Measurements from ENCODE around the gene VAPA.

VAPA gene

DNA sequence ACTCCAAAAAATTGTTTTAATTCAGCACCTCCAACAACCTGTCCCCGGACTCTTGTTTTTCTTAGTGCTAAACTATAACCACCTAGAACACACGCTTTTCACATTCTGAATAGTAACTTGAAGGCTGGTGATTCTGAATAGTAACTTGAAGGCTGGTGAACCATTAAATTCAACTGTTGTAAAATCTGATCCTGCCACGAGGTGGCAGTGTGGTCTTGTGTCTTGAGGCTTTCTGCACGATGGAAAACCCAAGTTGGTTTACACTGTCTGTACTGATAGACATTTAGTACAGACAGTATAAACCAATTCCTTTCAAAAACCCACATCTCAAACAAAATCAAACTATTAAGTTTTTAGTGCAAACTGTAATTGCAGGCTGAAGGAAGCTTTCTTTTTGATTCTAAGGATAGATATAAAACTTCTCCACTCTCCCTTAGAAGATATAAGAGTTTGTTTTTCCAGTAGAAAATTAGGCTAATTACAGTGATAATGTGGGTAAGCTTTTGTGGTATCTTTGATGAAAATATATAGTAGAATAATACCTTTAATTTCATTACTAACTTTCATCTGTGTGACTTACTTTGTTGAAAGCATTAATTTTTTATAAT lies 57.6 kb downstream of the VAPA start:
- peak; percentile 40 to 52 for DNase-seq (ENCODE audit: low read depth in 2 of 2)

DNA sequence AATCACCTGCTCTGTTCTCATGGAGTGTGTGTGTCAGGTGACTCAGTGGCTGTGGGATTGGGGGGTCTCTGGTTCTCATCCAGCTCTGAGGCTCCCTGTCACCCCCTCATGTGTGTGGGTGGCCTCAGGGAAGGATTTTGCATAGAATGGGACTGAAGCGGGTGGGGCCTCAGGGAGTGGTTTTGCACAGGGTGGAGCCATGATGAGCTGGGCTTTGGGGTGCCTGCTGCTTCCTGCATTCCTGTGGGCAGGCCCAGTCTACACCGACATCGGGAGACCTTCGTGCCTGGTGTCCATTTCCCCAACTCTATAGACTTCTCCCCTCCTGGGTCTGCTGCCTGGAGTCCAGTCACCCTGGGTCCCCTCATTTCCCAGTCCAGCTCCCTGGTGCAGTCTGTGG lies 59.7 kb downstream of the VAPA start:
- no peak for DNase-seq (ENCODE audit: low read depth in 2 of 2)

DNA sequence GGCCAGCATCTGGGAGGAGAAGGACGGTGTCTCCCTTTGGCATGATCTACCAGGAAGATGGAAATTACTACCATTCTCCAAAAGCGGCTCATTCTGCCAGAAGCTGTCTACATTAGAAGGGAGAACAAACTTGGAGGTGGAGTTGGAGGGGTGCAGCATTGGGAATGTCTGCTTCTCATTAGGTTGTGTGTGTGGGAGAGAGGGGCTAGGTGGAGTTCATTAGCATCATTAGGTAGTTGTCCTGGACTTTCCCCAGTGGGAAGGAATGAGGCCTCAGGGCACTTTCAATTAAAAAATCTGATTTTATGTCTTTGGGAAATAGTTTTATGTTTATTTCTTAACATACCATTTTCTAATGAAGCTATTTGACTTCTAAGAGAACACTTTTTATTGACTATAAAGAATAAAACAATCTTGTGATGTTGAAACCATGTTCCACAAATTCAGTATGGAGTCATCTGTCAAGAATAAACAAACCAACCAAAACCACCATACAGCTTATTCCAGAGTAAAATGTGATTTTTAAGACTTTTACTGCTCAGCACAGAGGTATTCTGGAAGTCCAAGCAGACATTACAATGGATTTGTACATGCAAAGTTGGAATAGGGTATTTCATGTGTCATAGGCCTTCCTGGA lies 60.6 kb downstream of the VAPA start:
- no peak for DNase-seq (ENCODE audit: low read depth in 2 of 2)

DNA sequence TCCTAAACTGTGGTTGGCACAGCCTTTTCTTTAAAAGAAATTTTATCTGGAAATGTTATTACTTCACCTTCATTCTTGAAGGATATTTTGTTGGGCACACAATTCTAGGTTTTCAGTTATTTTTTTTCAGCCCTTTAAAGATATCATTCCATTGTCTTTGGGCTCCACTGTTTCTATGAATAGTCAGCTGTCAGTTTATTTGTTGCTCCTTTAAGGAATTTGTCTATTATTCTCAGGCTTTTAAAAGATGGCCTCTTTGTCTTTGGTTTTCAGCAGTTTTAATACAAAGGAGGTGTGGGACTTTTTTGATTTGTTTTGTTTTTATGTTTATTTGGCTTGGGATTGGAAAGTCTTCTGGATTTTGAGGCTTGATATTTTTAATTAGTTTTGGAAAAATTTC lies 61.8 kb downstream of the VAPA start:
- no peak for DNase-seq (ENCODE audit: low read depth in 2 of 2)

DNA sequence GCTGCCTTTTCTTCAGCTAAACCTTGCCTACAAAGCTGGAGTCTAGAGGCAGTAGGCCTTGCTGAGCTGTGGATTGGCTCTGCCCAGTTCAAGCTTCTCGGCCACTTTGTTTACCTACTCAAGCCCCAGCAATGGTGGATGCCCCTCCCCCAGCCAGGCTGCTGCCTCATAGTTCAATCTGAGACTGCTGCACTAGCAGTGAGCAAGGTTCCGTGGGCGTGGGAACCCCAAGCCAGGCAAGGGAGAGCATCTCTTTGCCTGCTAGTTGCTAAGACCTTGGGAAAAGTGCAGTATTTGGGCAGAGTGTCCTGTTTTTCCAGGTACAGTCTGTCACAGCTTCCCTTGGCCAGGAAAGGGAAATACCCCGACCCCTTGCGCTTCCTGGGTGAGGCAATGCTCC lies 68.9 kb downstream of the VAPA start:
- DNase-seq (ENCODE audit: low read depth in 2 of 2): no peak

DNA sequence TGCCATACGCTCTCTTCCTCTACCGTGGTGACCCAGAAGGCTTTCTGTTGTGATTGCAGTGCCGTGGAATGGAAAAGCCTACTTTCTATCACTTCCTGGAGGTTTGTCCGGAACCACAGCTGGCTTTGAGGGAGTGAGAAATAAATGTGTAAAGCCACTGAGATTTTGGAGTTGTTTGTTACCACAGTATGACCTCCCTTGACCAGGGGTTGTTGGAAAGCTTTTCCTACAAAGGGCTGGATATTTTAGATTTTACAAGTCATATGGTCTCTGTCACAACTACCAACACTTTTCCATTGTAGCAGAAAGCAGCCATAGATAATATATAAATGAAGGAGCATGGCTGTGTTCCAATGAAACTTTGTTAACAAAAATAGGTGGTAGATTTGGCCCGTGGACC lies 70.3 kb downstream of the VAPA start:
- DNase-seq (ENCODE audit: low read depth in 2 of 2): no peak

DNA sequence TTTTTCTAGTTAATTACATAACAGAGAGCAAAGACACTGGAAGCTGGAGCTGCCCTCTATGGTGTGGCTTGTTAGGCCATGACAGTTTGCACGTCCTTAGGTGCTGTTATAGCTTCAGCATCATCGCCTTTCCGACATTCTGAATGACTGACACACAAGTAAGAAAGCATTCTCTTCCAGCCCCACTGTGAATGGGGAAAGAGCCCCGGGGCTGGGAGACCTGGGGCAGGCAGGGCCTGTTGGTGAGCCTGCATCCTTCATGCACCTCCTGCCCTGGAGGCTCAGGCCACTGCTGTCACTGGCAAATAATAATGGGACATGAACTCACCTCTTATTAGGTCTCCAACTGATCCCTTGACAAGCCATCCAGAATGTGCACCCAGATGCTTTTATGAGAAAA lies 71.8 kb downstream of the VAPA start:
- DNase-seq (ENCODE audit: low read depth in 2 of 2): no peak

DNA sequence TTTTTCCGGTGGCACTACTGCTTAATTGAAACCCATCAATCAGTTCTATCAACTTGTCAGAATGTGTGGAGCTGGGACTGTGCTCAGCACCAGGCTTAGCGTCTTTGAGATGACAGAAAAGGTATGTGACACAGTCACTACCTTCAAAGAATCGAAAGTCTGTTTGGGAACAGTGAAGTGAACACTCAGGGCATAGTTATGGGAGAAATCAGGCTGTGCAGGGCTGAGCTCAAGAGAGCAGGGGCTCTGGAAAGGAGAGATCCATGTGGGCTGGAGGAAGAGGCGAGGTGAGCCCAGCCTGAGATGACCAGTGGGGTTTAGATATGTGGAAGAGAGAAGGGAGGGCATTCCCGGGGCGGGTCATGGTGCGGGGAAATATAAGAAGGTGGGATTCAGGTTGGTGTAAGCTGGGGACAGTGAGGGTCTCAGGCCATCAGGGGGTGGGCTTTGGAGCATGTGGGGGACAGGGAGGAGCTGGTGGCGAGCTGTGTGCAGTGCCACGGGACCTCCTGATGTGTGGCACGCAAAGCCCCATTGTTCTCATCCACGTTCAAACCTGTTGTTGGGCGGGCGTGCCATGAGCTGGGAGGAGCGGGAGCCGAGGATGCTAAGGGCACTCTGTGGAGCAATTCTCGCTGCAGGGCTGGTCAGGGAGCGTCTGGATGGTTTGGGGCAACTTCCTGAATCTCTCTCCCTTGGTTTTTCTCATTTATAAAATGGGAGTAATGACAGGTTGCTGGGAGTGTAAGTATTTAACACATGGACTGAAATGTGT lies 72.5 kb downstream of the VAPA start:
- no peak for DNase-seq (ENCODE audit: low read depth in 2 of 2)

DNA sequence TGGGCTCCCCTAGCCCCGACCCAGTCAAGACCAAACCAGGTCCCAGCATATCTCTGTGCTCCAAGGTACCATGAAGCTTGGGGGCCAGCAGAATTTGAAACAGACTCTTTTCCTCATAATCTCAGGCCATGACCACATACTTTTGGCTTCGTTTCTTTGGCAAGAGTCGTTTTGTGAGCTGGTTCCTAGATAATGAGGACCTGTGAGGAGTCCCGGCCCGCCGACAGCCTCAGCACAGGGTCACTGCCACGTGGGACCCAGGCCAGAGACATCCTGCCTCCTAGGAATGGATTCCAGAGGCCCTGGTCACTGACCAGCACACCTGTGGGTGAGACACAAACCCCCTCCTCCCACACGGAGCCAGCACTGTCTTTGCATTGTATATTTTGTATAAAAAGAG lies 73.5 kb downstream of the VAPA start:
- no peak for DNase-seq (ENCODE audit: low read depth in 2 of 2)

DNA sequence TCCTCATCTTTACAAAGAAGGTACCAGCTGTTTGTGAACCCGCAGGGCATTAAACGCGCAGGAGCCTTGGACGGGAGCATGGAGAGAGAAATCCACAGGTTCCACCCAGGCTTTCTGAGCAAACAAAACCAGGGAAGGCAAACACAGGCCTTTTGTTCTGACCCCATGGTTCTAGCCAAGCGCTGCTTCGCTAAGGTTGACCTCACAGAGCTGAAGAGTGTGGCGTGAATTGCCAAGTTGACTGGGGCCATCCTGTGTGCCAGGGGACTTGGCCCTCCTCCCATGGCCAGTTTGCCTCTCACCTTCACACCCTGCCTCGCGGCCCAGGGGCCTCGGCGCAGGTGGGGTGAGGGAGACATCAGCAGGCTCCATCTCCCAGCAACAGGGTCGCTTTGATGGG lies 74.1 kb downstream of the VAPA start:
- no peak for DNase-seq (ENCODE audit: low read depth in 2 of 2)

DNA sequence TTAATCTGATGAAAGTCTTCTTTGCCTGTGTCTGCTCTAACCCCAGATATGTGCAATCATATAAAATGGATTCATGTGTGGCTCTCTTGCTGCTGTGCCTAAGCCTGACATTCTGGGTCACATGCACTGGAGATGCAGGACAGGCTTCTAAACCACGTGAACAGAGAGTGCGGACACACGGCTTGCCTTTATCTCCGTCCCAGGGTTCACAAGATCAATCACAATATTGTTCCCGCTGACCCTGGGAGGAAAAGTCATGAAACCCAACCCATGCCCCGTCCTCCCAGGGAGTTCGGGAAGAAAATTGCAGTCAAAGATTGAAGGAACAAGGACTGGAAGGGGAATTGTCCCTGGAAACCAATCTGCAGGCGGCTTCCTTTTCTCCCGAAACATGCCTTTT lies 74.8 kb downstream of the VAPA start:
- no peak for DNase-seq (ENCODE audit: low read depth in 2 of 2)

DNA sequence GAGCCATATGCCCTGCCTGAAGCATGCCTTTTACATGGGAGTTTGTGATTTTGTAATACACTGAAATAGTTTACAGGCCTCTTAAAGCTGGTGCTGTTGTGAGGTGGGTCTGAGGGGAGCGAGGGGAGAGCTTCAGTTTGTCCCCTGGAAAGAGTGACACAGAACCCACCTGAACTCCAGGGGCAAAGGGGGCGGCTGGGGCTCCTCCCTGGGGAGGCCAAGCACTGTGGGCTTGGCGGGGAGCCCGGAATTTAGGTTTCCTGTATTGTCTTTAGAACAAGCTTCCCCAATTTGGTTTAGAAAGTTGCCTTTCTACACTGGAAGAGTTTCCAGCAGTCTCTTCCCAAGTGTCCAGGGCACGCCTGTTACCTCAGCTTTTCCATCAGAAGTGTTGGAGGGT lies 75.7 kb downstream of the VAPA start:
- DNase-seq (ENCODE audit: low read depth in 2 of 2): no peak

DNA sequence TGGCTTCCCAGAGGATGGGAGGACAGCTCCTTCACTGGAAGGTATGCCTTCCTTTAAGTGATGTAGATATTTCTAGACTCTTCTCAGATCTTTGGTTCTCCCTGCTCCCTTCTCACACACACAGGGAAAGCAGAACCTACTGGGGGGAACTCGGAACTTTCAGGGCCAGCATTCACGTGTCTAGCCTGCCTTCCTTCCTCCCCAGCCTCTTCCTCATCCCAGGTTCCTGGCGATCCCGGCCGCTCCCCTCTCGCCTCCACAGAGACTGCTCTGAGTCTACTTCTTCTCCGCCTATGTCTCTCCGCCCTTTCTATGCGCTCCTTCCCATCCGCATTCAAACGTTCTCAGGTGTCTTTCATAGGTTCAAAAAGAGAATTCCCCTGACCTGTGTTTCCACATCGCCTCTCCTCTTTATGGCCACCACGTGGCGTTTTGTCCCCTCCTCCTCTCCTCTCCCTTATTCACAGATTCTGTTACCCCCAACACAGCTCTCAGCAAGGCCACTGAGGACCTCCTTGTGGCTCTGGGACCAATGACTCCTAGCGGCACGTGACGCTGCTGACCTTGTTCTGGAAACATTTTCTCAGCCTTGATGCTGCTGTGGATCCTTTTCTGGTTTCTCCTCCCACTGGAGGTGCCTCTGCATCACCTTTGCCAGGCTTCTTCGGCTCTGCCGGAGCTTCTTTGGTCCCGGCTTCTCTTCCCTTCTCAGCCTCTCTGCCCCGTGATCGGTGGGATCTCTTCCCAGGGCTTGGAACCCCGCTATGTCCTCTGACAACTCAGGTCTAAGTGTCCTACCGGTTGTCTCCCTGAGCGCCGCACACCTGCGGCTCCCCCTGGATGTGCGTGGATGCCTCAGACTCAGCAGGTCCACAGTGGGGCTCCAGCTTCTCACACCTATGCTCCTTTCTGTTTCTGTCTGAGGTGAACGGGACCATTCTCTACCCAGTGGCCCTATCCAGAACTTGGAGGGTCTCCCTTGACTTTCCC lies 77.5 kb downstream of the VAPA start:
- DNase-seq (ENCODE audit: low read depth in 2 of 2): no peak

DNA sequence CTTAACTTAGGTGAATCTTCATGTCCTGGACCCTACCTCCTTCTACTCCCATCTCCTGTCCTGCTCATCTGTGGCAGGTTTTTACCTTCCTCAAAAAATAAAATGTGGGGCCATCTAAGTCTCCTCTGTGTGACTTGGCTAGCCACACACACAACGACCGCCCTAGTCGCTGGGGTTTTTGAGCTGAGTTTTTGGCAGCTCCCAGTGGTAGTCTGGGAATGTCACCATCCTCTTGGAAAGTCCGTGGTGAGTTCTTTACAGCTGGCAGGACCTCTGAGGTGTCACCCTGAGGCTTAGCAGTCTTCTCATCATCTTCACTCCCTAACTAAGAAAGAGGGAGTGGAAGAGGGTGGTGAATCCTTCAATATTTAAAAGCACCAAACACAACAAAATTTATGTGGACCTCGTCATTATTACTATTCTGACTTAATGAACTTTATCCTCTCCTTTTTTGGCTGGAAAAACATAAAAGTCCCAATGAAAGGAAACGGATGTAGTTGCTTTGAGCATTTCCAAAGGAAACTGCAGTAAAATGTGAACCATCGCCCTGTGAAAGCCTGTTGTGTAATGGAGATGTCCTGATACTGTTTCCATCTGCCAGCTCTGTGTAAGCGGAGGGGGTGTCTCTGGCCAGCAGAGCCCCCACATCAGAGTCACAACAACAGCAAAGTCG lies 78.6 kb downstream of the VAPA start:
- DNase-seq (ENCODE audit: low read depth in 2 of 2): no peak

DNA sequence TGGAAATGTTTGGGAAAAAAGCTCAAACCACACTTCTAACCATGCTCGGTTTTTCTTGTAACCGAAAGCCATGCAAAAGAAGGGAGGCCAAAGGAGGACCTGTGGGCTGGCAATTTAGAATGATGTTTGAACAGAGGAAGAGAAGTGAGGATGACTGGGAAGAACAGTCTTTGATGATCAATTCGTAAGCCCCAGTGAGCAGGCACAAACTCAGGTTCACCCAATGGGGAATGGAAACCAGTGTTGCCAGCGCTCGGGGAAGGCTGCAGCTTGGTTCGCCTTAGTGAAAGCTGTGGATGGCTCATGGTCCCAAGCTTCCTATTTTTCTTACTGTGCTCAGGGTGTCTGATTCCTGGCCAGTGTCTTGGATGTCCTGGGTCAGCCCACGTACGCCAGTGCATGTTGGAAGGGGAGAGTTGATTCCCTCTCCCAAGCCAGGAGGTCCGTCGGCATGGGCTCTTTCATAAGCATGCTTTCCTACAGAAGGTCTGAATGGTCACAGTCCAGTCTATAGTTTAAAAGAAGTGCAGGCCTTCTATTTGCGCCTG lies 79.2 kb downstream of the VAPA start:
- no peak for DNase-seq (ENCODE audit: low read depth in 2 of 2)

DNA sequence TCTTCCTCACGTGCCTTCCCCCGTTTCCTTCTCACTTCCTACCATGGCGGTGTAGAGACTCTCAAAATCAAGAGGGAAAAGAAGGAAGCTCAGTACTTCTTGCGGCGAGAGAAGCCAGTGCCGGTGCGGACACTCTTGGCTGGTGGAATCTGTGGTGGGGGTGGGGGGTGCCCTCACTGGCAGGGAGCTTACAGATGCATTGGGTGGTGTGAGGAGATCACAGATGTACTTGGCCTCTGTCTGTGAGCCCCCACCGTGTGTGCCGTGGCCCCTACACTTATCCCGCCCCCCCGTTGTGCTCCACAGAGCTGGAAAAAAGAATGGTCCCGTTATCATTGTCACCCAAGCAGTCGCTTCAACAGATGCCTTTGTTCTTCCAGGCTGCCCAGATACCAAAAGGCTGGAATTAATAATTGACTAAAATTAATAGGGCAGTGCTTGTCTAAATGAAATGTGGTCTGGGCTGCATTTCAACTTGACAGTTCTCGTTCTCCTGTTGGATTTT lies 79.8 kb downstream of the VAPA start:
- DNase-seq (ENCODE audit: low read depth in 2 of 2): no peak

DNA sequence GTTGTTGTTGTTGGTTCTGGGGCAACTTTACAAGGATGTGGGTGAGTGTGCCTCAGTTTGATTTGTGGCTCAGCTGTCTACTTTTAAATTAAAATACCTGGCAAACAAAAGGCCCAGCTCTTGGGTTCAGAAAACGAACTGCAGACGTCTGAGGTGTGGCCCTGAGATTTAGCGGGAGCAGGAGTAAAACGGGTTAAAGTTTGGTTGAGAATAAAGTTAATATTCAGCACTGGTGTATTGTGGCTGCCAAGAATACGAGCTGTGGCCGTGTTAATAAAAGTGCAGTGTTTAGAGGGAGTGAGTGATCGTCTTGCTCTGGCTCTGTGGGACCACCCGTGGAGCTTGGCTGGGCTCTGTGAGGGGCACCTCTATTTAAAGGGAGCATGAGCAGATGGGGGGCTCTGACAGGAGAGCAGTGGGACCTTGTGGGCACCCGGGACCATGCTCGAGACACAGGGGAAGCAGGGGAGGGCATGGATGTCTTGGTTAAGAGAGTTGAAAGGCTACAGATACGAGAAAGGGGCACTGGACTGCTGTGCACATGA lies 80.3 kb downstream of the VAPA start:
- no peak for DNase-seq (ENCODE audit: low read depth in 2 of 2)

DNA sequence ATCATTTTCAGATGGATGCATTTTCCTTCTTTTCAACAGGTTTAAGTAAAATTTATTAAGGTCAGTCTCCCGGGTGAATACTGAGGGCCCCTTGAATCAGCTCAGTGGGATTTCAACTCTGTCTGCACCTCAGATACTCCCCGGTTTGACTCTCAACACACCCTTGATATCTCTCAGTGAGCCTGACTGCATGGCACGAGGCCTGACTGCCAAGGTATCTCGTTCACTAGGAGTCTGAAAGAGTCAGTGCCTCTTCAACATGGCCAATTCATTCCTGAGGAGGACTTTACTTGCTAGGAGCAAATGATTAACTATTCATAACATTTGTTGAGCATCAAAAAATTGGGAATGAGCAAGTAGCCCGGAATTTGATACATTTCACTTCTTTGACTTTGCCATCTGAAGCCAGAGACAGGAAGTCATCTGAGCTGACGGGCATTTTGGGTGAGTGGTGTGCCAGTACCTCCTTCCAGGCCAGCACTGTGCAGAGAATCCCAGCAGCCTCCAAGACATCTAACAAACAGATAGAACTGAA lies 81.0 kb downstream of the VAPA start:
- no peak for DNase-seq (ENCODE audit: low read depth in 2 of 2)

DNA sequence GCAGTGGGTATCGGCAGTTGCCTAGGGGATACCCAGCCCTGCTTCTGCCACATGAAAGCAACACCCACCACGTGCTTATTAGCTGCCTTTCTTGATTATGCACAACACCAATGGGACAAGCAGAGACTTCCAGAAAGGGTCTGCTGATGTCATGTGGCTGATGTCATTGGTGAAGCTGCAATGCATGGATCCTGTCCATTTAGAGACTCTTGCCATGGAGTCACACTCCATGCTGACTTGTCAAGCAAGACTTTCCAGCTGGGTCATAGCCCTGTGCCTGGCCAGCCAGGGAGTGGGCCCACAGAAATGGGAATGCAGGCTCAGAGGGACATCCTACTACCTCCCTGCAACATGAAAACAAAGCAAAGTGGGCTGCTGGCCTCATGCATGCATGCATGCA lies 81.8 kb downstream of the VAPA start:
- no peak for DNase-seq (ENCODE audit: low read depth in 2 of 2)

DNA sequence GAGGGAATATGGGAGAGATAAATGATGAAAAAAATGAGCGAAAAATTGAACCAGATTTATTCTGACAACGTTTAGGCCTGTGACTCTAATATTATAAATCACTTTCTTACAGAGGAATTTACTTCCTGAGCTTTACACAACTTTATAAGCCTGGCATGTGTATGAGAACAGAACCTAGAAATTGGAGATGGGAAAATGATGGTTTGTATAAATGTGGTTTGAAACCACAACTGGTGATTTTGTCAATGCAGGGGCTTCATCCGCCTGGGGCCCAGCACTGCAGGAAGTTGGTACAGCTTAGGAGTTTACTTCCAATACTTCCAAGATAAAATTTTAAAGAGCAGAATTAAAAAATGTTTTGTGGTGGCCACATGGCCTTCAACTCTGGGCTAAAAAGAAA lies 82.3 kb downstream of the VAPA start:
- no peak for DNase-seq (ENCODE audit: low read depth in 2 of 2)

Data from stimulated activated CD8-positive, alpha-beta memory T cell treated with anti-CD3 and anti-CD28 coated beads, Interleukin-7, amount 100 ng/mL, for 1 hour (primary cell).